ENCODE data around the gene TRIP11.

Gene TRIP11

GRCh38 chr14:92010644-92011043 is 29.2 kb downstream of the TRIP11 start:
- Histone ChIP-seq H3K27ac (ENCODE audit: poor library complexity, severe bottlenecking) (no peak overlapping the region), H3K4me1 (ENCODE audit: insufficient read depth, poor library complexity, severe bottlenecking) (no peaks in the 10 kb centered on the region), H3K36me3 (ENCODE audit: low read depth) (peaks cover 93% of the 10 kb centered on the region), H3K9me3 (ENCODE audit: severe bottlenecking) (no peaks in the 10 kb centered on the region), H3K27me3 (ENCODE audit: insufficient read depth, poor library complexity, severe bottlenecking) (no peaks in the 10 kb centered on the region), H3K4me3 (ENCODE audit: severe bottlenecking) (no peak overlapping the region)
- no peak for DNase-seq (ENCODE audit: low spot score)
- ATAC-seq (ENCODE audit: low read depth) = no peak
- TF ChIP-seq CTCF (IDR thresholded peaks at IDR 0.05; ENCODE audit: poor library complexity, severe bottlenecking) = no peak

GRCh38 chr14:92009604-92010003 is 30.3 kb downstream of the TRIP11 start:
- Histone ChIP-seq H3K27ac (ENCODE audit: poor library complexity, severe bottlenecking) (no peak overlapping the region), H3K4me1 (ENCODE audit: insufficient read depth, poor library complexity, severe bottlenecking) (no peaks in the 10 kb centered on the region), H3K36me3 (ENCODE audit: low read depth) (peaks cover 93% of the 10 kb centered on the region), H3K4me3 (ENCODE audit: severe bottlenecking) (no peak overlapping the region), H3K27me3 (ENCODE audit: insufficient read depth, poor library complexity, severe bottlenecking) (no peaks in the 10 kb centered on the region), H3K9me3 (ENCODE audit: severe bottlenecking) (no peaks in the 10 kb centered on the region)
- DNase-seq (ENCODE audit: low spot score) (no peak), ATAC-seq (ENCODE audit: low read depth) (no peak)
- TF ChIP-seq CTCF (IDR thresholded peaks at IDR 0.05; ENCODE audit: poor library complexity, severe bottlenecking) = no peak

- TF ChIP-seq CTCF (IDR thresholded peaks at IDR 0.05; ENCODE audit: poor library complexity, severe bottlenecking) = no peak
- H3K4me3 ChIP-seq (ENCODE audit: severe bottlenecking) = no peak overlapping the region
- H3K9me3 ChIP-seq (ENCODE audit: severe bottlenecking) = no peaks in the 10 kb centered on the region
- H3K27ac ChIP-seq (ENCODE audit: poor library complexity, severe bottlenecking) = no peak overlapping the region
- no peak for ATAC-seq (ENCODE audit: low read depth)
- peaks cover 4% of the 10 kb centered on the region for H3K4me1 ChIP-seq (ENCODE audit: insufficient read depth, poor library complexity, severe bottlenecking)
- H3K27me3 ChIP-seq (ENCODE audit: insufficient read depth, poor library complexity, severe bottlenecking) = no peaks in the 10 kb centered on the region
- no peak for DNase-seq (ENCODE audit: low spot score)
- H3K36me3 ChIP-seq (ENCODE audit: low read depth) = peaks cover 78% of the 10 kb centered on the region
Measured at GRCh38 chr14:92005019-92005418, 34.8 kb downstream of the TRIP11 start.

GRCh38 chr14:92004062-92004461 is 35.8 kb downstream of the TRIP11 start:
- Histone ChIP-seq H3K4me1 (ENCODE audit: insufficient read depth, poor library complexity, severe bottlenecking) (peaks cover 4% of the 10 kb centered on the region), H3K9me3 (ENCODE audit: severe bottlenecking) (no peaks in the 10 kb centered on the region), H3K27ac (ENCODE audit: poor library complexity, severe bottlenecking) (no peak overlapping the region), H3K27me3 (ENCODE audit: insufficient read depth, poor library complexity, severe bottlenecking) (no peaks in the 10 kb centered on the region), H3K36me3 (ENCODE audit: low read depth) (peaks cover 78% of the 10 kb centered on the region), H3K4me3 (ENCODE audit: severe bottlenecking) (no peak overlapping the region)
- DNase-seq (ENCODE audit: low spot score) = no peak
- ATAC-seq (ENCODE audit: low read depth) = no peak
- no peak for TF ChIP-seq CTCF (IDR thresholded peaks at IDR 0.05; ENCODE audit: poor library complexity, severe bottlenecking)

- Histone ChIP-seq H3K27me3 (ENCODE audit: insufficient read depth, poor library complexity, severe bottlenecking) (no peaks in the 10 kb centered on the region), H3K9me3 (ENCODE audit: severe bottlenecking) (no peaks in the 10 kb centered on the region), H3K4me1 (ENCODE audit: insufficient read depth, poor library complexity, severe bottlenecking) (peaks cover 14% of the 10 kb centered on the region), H3K27ac (ENCODE audit: poor library complexity, severe bottlenecking) (peak overlapping the region; percentile 61), H3K36me3 (ENCODE audit: low read depth) (peaks cover 76% of the 10 kb centered on the region), H3K4me3 (ENCODE audit: severe bottlenecking) (no peak overlapping the region)
- ATAC-seq (ENCODE audit: low read depth) = no peak
- TF ChIP-seq CTCF (IDR thresholded peaks at IDR 0.05; ENCODE audit: poor library complexity, severe bottlenecking) = no peak
- no peak for DNase-seq (ENCODE audit: low spot score)
Measured at GRCh38 chr14:91998667-91999570, 40.9 kb downstream of the TRIP11 start.

All from RWPE2 (cell line).